Germinal center (tissue), 1 donor: ENCODE data around the gene BTBD9.
A peak's percentile ranks its signal among the peaks of the same experiment; 100 is the strongest.

Experiments used
- DNase-seq: peaks from one replicate; pipeline ENCODE4 v3.0.0; 2012; ENCODE audit warnings: mixed read lengths, low spot score

Gene BTBD9

DNA sequence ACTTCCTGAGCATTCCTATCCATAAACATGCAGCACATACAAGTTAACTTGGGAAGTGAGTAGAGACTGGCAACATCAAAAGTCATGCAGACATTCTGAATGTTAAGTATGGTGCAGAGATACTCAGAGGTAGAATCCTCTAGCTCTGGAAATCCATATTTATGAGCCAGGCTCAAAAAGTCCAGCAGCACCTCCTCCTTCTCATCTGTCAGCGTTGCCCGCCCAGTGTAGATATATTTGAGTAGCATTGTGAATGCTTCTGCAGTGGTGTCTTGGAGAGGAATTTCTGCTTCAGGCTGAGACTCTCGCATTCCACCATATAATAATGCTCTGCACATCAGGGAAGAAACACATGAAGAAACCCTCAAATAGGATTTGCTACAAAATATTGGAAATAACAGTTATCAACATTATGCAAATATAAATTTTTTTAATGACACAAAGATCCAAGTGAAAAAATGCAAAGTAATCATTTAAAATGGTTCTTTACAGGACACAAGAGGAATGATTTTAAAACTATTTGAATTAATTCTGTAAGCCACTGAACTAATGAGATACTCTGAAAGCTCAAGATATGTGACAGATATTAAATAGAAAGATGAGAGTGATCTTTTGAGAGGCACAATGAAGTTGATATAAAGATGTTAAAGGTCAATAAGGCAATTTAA, 45.6 kb downstream of the BTBD9 start:
- DNase-seq, result no peak

- DNase-seq, result no peak
These were observed 46.3 kb downstream of the BTBD9 start for GRCh38 chr6:38593409-38593808.

DNA sequence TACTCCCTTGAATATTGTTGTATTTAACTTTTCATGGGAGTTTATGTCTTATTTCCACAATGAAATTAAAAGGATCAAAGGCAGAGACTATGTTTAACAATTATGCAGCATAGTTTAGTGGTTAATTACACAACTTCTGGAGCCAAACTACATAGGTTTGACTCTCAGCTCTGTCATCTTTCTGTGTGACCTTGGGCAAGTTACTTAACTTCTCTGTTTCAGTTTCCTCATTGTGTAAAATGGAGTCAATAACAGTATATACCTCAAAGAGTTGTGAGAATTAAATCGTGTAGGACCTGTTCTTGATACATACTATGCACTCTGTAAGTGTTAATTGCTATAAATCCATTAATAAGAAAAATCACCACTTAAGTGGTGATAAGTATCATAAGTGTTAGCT, 48.3 kb downstream of the BTBD9 start:
- no peak for DNase-seq

GRCh38 chr6:38589367-38589720, 50.4 kb downstream of the BTBD9 start:
- DNase-seq, result no peak

GRCh38 chr6:38588631-38589366, 50.9 kb downstream of the BTBD9 start:
- no peak for DNase-seq

DNA sequence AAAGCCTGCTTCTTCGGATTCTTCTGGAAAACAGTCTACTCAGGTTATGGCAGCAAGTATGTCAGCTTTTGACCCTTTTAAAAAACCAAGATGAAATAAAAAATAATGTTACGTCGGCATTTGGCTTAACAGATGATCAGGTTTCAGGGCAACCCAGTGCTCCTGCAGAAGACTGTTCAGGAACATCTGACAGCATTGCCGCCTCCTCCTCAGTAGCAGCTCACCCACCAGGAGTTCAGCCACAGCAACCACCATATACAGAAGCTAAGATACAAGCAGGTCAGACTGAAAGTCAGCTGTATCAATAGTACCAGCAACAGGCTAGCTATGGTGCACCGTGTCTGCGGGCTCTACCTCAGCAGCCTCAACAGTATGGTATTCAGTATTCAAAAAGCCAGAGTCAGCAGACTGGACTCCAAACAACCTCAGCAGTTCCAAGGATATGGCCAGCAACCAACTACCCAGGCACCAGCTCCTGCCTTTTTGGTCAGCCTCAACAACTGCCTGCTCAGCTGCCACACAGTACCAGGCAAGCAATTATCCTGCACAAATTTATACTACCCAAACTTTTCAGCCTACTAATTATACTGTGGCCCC, 51.9 kb downstream of the BTBD9 start:
- no peak for DNase-seq

DNA sequence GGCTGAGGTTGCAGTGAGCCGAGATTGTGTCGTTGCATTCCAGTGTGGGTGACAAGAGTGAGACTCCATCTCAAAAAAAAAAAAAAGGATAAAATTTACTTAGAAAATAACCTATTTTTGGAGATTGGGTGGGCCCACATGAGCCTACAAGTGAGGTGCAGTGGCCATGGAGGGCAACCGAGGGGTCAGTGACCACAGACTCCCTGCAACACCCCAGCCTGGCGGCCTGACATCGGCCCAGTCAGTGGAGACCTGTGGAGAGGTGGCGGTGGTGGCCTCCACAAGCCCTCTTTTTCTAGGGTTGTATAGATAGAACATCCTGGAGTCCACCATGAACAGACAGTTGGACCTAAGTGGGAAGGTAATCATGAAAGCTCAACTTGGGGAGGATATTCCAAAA, 52.7 kb downstream of the BTBD9 start:
- no peak for DNase-seq

DNA sequence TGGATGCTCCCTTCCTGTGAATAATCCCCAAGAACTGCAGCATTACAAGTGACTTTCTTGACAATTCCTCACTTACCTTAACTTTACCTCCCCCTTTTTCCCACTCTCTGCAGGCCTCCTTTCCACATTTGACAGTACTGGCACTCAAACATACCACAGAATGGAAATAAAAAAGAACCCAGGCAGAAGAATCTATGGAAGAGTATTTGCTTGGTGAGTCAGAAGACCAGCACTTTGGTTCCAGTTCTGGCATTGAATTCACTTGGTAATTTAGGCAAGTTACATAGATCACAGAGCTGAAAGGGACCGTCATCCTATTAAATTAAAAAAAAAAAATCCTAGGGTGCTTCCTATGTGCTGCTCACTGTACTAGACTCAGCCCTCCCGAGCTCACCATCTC, 55.0 kb downstream of the BTBD9 start:
- no peak for DNase-seq

GRCh38 chr6:38583523-38583922, 56.2 kb downstream of the BTBD9 start:
- DNase-seq, result no peak

DNA sequence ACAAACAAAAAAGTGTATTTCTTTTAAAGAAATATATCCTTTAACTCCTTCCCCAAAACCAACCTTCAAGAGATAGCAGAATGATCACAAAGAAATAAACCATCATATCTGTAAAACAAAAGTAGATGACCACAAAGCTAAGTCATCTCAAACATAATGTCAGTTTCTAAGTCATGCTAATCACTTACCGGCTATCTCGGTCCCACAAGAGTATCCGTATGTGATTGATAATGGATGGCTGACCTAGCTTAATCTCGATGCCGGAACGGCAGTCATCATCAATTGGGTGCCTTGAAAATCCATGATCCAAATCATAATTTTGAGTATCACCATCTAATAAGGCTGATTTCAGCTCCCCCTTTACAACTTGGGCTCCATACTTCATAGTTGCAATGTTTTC, 59.7 kb downstream of the BTBD9 start:
- no peak for DNase-seq

DNA sequence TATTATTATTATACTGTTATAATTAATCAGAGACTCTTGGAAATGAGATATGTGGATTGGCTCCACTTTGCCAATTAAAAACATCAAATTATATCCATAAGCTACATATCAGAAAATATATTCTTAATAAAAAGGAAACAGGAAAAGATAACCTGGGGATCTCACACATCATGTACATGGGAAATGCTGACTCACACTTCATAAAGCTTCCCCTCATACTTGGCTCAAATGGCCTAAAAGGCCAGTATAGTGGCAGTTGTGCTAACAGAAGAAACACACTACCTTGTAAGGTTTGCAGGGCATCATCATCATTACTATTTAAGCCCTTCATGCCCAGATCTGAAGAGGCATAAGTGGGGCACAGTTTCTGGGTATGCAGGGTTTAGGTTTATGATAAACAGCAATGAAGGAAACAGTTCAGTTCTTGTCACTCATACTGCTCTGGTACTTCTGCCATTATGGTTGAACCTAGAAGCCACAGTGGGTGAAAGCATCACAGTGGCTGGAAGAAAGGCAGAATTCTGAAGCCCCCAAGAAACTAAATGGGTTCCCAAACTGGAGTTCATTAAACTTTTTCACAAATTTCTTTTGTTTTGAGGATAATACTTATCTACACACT, 60.6 kb downstream of the BTBD9 start:
- no peak for DNase-seq

GRCh38 chr6:38578075-38578474, 61.7 kb downstream of the BTBD9 start:
- DNase-seq, result no peak

- no peak for DNase-seq
These were observed 62.2 kb downstream of the BTBD9 start for GRCh38 chr6:38577492-38577891.

- DNase-seq, result no peak
These were observed 65.8 kb downstream of the BTBD9 start for GRCh38 chr6:38573801-38574395.

DNA sequence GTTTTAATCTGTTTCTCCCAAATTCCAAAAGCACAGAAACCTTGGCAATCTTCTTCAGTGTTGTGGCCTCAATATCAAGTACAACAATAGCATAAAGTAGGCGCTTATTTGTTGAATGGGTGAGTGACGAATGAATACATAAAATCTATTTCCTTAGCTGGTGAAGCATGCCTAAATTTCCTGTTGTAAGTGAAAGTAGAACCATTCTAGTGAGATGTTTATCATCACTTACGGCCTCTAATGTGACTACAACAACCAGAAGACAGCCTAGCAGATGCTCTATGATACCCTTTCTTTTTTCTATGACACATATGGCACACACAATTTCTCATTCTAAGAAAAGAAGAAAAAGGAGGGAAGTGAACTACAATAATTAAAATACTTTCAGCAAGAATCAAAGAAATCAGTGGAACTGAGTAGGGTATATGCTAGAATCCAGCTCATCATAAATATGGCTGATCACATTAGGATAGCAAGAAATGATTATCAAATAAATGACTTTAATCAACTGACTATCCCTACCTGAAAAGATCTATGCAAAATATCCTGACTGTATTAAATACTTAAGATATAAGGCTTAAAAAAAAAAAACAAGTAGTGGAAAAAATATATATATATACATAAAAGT, 67.4 kb downstream of the BTBD9 start:
- peak; percentile 34 for DNase-seq

DNA sequence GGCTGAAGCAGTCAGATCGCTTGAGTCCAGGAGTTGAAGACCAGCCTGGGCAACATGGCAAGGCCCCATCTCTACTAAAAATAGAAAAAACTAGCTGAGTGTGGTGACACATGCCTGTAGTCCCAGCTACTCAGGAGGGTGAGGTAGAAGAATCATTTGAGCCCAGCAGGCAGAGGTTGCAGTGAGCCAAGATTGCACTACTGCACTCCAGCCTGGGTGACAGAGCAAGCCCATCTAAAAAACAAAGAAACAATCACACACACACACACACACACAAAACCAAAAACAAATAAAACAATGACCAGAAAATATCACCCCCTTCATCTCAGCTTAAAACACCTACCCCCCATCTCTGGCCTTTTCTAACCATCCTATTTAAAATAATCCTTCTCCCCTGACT, 68.0 kb downstream of the BTBD9 start:
- no peak for DNase-seq

- DNase-seq, result no peak
These were observed 69.0 kb downstream of the BTBD9 start for GRCh38 chr6:38570750-38571149.

GRCh38 chr6:38567436-38567835, 72.3 kb downstream of the BTBD9 start:
- no peak for DNase-seq

GRCh38 chr6:38566295-38567030, 73.3 kb downstream of the BTBD9 start:
- no peak for DNase-seq

- no peak for DNase-seq
These were observed 75.4 kb downstream of the BTBD9 start for GRCh38 chr6:38564301-38564700.

DNA sequence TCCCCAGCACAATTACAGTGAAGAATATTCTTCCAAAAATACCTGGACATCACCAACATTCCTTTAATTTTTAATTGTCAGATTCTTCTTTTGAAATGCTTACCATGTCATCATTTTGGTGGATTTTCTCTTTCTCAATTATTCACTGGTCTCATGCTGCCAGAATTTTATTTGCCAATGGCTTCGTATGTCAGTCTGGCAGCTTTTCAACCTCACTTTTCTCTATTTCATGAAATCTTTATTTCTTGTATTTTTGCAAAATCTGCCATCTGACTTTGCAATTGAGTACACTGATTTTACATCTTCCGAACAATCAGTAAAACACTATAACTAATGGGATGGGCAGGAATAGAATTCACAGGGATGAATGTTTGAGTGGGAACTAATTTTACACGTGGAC, 84.1 kb downstream of the BTBD9 start:
- no peak for DNase-seq
